ENCODE data around the gene ATXN3. TPM values are rescaled to one million over a fixed set of nuclear protein-coding genes. Genes with fewer than 3 reads are reported as not detected.

Gene ATXN3
- polyA plus RNA-seq, 1 of the 3 experiments (the other 2 are of a cell fraction): 10.2 TPM

DNA sequence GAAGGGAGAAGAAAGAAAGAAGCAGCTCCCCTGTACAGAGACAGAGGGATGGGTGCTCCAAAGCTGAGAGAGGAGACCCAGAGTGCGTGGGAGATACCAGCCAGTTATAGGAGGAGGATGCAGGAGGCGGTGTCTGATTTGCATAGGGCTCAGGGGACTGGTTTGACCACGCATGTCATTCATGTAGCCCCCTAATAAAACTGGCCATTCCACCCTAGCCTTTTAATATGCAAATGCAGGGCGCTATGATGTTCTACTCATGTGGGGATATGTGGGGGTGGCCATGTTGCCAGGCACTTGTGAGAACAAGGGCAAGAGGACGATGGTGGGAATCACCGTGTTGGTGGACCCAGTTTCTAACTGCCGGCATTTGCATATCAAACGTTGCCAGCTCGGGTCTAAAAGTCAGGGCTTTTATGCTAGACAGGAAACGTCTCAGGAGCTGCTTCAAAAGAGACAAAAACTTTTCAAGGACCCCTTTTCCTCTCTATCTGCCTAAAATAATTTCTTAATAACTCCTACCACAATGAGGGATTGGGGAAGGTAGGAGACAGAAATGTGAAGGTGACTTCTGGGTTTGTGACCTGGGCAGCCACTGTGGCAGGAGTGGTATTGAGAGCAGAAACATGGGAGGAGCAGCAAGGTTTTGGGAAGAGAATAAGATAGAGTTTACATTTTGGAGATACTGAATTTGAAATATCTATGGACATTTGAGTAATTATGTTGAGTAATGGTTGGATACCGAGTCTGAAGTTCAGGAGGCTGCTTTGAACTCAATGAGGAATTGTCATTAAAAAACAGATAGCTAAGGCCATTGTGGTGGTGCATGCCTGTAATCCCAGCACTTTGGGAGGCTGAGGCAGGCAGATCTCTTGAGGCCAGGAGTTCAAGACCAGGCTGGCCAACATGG lies 2.2 kb upstream of the ATXN3 start:
- no peaks in the 10 kb centered on the region for H3K9me2 ChIP-seq
- no peaks in the 10 kb centered on the region for H3K27me3 ChIP-seq (ENCODE audit: insufficient read depth)
- DNase-seq: no peak
- no peak overlapping the region for H3K4me2 ChIP-seq
- no peak overlapping the region for H3K4me3 ChIP-seq (ENCODE audit: low read depth in 2 of 2, low read length in 1 of 2)
- WGBS (ENCODE audit: low lambda C conversion rate): 69% methylated on average over 11 of the region's 11 CpGs
- no peak overlapping the region for H3K27ac ChIP-seq (ENCODE audit: low read depth in 2 of 2, low read length in 1 of 2)
- no peak overlapping the region; the same call in 1 of the 2 replicates for H2AFZ ChIP-seq (ENCODE audit: low read depth)
- no peaks in the 10 kb centered on the region for H3K36me3 ChIP-seq (replicated peaks in 1 of 2; ENCODE audit: control insufficient read depth in 1 of 2, insufficient read depth in 2 of 2, low read length in 1 of 2)
- peaks cover 5% of the 10 kb centered on the region for H3F3A ChIP-seq (replicated peaks; ENCODE audit: insufficient read depth)
- TF ChIP-seq, protein P1, sequence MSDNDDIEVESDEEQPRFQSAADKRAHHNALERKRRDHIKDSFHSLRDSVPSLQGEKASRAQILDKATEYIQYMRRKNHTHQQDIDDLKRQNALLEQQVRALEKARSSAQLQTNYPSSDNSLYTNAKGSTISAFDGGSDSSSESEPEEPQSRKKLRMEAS (IDR thresholded peaks at IDR 0.05; ENCODE audit: low read depth): no peak
- TF ChIP-seq TCF12 (IDR thresholded peaks at IDR 0.05) (no peak), FOXM1 (IDR thresholded peaks at IDR 0.05; ENCODE audit: low read depth) (no peak), GATA2 (CRISPR knock-in tag; IDR thresholded peaks at IDR 0.05) (no peak), SIN3A (IDR thresholded peaks at IDR 0.05; ENCODE audit: borderline replicate concordance, low read depth, low read length) (no peak), POLR2AphosphoS5 (IDR thresholded peaks at IDR 0.05; ENCODE audit: low read depth, low read length) (no peak), RAD21 (IDR thresholded peaks at IDR 0.05; ENCODE audit: low read length) (no peak), RFX5 (IDR thresholded peaks at IDR 0.05; ENCODE audit: low read length) (no peak), NRF1 (IDR thresholded peaks at IDR 0.05; ENCODE audit: low read depth, low read length) (no peak), FOXJ3 (CRISPR knock-in tag; IDR thresholded peaks at IDR 0.05) (no peak), RCOR1 (IDR thresholded peaks at IDR 0.05; ENCODE audit: low read length) (no peak), FOSL2 (IDR thresholded peaks at IDR 0.05; ENCODE audit: borderline replicate concordance, low read depth) (no peak), NFIC (IDR thresholded peaks at IDR 0.05; ENCODE audit: borderline replicate concordance) (no peak), JUND (IDR thresholded peaks at IDR 0.05) (no peak), EZH2phosphoT487 (IDR thresholded peaks at IDR 0.05; ENCODE audit: borderline replicate concordance, low read depth) (no peak)
- TF ChIP-seq, protein P2, sequence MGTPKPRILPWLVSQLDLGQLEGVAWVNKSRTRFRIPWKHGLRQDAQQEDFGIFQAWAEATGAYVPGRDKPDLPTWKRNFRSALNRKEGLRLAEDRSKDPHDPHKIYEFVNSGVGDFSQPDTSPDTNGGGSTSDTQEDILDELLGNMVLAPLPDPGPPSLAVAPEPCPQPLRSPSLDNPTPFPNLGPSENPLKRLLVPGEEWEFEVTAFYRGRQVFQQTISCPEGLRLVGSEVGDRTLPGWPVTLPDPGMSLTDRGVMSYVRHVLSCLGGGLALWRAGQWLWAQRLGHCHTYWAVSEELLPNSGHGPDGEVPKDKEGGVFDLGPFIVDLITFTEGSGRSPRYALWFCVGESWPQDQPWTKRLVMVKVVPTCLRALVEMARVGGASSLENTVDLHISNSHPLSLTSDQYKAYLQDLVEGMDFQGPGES (IDR thresholded peaks at IDR 0.05; ENCODE audit: low read depth, low read length): no peak
- TF ChIP-seq, protein P3, sequence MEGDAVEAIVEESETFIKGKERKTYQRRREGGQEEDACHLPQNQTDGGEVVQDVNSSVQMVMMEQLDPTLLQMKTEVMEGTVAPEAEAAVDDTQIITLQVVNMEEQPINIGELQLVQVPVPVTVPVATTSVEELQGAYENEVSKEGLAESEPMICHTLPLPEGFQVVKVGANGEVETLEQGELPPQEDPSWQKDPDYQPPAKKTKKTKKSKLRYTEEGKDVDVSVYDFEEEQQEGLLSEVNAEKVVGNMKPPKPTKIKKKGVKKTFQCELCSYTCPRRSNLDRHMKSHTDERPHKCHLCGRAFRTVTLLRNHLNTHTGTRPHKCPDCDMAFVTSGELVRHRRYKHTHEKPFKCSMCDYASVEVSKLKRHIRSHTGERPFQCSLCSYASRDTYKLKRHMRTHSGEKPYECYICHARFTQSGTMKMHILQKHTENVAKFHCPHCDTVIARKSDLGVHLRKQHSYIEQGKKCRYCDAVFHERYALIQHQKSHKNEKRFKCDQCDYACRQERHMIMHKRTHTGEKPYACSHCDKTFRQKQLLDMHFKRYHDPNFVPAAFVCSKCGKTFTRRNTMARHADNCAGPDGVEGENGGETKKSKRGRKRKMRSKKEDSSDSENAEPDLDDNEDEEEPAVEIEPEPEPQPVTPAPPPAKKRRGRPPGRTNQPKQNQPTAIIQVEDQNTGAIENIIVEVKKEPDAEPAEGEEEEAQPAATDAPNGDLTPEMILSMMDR (IDR thresholded peaks at IDR 0.05): no peak
- TF ChIP-seq, protein P4, sequence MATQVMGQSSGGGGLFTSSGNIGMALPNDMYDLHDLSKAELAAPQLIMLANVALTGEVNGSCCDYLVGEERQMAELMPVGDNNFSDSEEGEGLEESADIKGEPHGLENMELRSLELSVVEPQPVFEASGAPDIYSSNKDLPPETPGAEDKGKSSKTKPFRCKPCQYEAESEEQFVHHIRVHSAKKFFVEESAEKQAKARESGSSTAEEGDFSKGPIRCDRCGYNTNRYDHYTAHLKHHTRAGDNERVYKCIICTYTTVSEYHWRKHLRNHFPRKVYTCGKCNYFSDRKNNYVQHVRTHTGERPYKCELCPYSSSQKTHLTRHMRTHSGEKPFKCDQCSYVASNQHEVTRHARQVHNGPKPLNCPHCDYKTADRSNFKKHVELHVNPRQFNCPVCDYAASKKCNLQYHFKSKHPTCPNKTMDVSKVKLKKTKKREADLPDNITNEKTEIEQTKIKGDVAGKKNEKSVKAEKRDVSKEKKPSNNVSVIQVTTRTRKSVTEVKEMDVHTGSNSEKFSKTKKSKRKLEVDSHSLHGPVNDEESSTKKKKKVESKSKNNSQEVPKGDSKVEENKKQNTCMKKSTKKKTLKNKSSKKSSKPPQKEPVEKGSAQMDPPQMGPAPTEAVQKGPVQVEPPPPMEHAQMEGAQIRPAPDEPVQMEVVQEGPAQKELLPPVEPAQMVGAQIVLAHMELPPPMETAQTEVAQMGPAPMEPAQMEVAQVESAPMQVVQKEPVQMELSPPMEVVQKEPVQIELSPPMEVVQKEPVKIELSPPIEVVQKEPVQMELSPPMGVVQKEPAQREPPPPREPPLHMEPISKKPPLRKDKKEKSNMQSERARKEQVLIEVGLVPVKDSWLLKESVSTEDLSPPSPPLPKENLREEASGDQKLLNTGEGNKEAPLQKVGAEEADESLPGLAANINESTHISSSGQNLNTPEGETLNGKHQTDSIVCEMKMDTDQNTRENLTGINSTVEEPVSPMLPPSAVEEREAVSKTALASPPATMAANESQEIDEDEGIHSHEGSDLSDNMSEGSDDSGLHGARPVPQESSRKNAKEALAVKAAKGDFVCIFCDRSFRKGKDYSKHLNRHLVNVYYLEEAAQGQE (IDR thresholded peaks at IDR 0.05; ENCODE audit: low read depth, low read length): no peak
- TF ChIP-seq, protein P5, sequence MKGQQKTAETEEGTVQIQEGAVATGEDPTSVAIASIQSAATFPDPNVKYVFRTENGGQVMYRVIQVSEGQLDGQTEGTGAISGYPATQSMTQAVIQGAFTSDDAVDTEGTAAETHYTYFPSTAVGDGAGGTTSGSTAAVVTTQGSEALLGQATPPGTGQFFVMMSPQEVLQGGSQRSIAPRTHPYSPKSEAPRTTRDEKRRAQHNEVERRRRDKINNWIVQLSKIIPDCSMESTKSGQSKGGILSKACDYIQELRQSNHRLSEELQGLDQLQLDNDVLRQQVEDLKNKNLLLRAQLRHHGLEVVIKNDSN (IDR thresholded peaks at IDR 0.05; ENCODE audit: borderline replicate concordance, low read depth): no peak
- H3K9me3 ChIP-seq: no peaks in the 10 kb centered on the region
- ChIA-PET POLR2A (interaction anchor here (3.7 kb wide), 1 partner anchor 13 kb away, joined by 47 read pairs; the partner anchor contains the start of genes CPSF2 and NDUFB1), CTCF (interaction anchor here (4.0 kb wide), 1 partner anchor 12 kb away, joined by 100 read pairs; the partner anchor contains the start of genes CPSF2 and NDUFB1)
- H3K4me1 ChIP-seq (ENCODE audit: control insufficient read depth in 1 of 2, insufficient read depth in 2 of 2, low read depth in 1 of 2, low read length in 1 of 2): peaks cover 3 to 4% of the 10 kb centered on the region in 2 experiments; a peak in 2 of 4 replicates
- no peaks in the 10 kb centered on the region; the same call in 1 of the 2 replicates for H4K20me1 ChIP-seq (ENCODE audit: insufficient read depth)
- peaks cover 19% of the 10 kb centered on the region for H3K79me2 ChIP-seq (ENCODE audit: insufficient read depth)
- no peak overlapping the region for H3K9ac ChIP-seq
